Smooth muscle cell (in vitro differentiated cells): ENCODE measurements around the gene EEA1. TPM values are rescaled to one million over a fixed set of nuclear protein-coding genes. Genes with fewer than 3 reads are reported as not detected.

Experiments
- DNase-seq: peaks from one replicate; lab custom pipeline; 2025; ENCODE audit not compliant: unreplicated experiment; lab: John Stamatoyannopoulos, UW
- H2AFZ ChIP-seq: fragments of 200-600 bp; sonication (generic); 2 replicates; pipeline ENCODE4 v1.6.0; 2016; ENCODE audit warnings: antibody characterized with exemption, low read depth, mild to moderate bottlenecking
- H3F3A ChIP-seq: fragments of 200-600 bp; sonication (generic); 2 replicates; pipeline ENCODE4 v1.6.0; 2017; ENCODE audit warnings: antibody characterized with exemption, low read depth
- H3K27ac ChIP-seq: fragments of 200-600 bp; sonication (generic); 2 replicates; pipeline ENCODE4 v1.5.1; 2016; ENCODE audit warnings: low read depth, mild to moderate bottlenecking
- H3K27me3 ChIP-seq: fragments of 200-600 bp; sonication (generic); 2 replicates; pipeline ENCODE4 v1.6.1; 2016; ENCODE audit warnings: low read depth, mild to moderate bottlenecking
- H3K36me3 ChIP-seq: fragments of 200-600 bp; sonication (generic); 2 replicates; pipeline ENCODE4 v1.5.1; 2016; ENCODE audit warnings: low read depth
- H3K4me1 ChIP-seq: fragments of 200-600 bp; sonication (generic); 2 replicates; pipeline ENCODE4 v1.5.1; 2016; ENCODE audit warnings: low read depth
- H3K4me2 ChIP-seq: fragments of 200-600 bp; sonication (generic); 2 replicates; pipeline ENCODE4 v1.6.0; 2016; ENCODE audit warnings: mild to moderate bottlenecking
- H3K4me3 ChIP-seq: fragments of 200-600 bp; sonication (generic); 2 replicates; pipeline ENCODE4 v1.5.1; 2016; ENCODE audit warnings: mild to moderate bottlenecking
- H3K79me2 ChIP-seq: fragments of 200-600 bp; sonication (generic); 2 replicates; pipeline ENCODE4 v1.6.0; 2016; ENCODE audit warnings: low read depth, mild to moderate bottlenecking
- H3K9ac ChIP-seq: fragments of 200-600 bp; sonication (generic); 2 replicates; pipeline ENCODE4 v1.6.0; 2016; ENCODE audit warnings: low read depth
- H3K9me3 ChIP-seq: fragments of 200-600 bp; sonication (generic); replicated peaks from 2 replicates; pipeline ENCODE4 v1.5.1; 2016; ENCODE audit warnings: low read depth
- H4K20me1 ChIP-seq: fragments of 200-600 bp; sonication (generic); 2 replicates; pipeline ENCODE4 v1.6.0; 2016; ENCODE audit warnings: low read depth
- CTCF ChIP-seq: fragments of 200-600 bp; sonication (generic); IDR thresholded peaks from 2 replicates; pipeline ENCODE4 v1.5.1; 2017; ENCODE audit warnings: borderline replicate concordance, mild to moderate bottlenecking, antibody characterized with exemption; ENCODE audit not compliant: insufficient read depth, poor library complexity, severe bottlenecking
- WGBS: methylation state at CpG from one replicate; pipeline ENCODE4 v1.1.7; 2016; ENCODE audit warnings: low lambda C conversion rate; 5-methylcytosine and 5-hydroxymethylcytosine counted together
- polyA plus RNA-seq: library from polyadenylated mRNA; unstranded; fragments of >200 nt; fragmentation: Nextera tagmentation; extraction: Ambion mirVana; gene quantifications from 2 replicates; pipeline ENCODE4 v1.2.1, GENCODE V29; 2016
- total RNA-seq: library from RNA; depleted of rRNA; stranded (reverse); fragments of >200 nt; gene quantifications from 2 replicates; pipeline ENCODE4 v1.2.3, GENCODE V29; 2014

The EEA1 gene
- total and polyA plus RNA-seq, 2 experiments from 2014 or later, result 25.1 to 29.0 TPM

GRCh38 chr12:92810370-92810769 is 118.7 kb downstream of the EEA1 start:
- Histone ChIP-seq H3K27me3 (no peaks in the 10 kb centered on the region), H3K79me2 (no peaks in the 10 kb centered on the region), H3K4me2 (no peak overlapping the region), H3K9ac (no peak overlapping the region), H4K20me1 (no peaks in the 10 kb centered on the region), H3K4me1 (no peaks in the 10 kb centered on the region), H2AFZ (no peak overlapping the region), H3K4me3 (no peak overlapping the region), H3K36me3 (peaks cover 23% of the 10 kb centered on the region), H3K9me3 (peaks cover 4% of the 10 kb centered on the region), H3F3A (no peaks in the 10 kb centered on the region), H3K27ac (no peak overlapping the region)
- no peak for DNase-seq
- WGBS, result 98% methylated on average over 4 of the region's 4 CpGs
- TF ChIP-seq CTCF, result no peak

DNA sequence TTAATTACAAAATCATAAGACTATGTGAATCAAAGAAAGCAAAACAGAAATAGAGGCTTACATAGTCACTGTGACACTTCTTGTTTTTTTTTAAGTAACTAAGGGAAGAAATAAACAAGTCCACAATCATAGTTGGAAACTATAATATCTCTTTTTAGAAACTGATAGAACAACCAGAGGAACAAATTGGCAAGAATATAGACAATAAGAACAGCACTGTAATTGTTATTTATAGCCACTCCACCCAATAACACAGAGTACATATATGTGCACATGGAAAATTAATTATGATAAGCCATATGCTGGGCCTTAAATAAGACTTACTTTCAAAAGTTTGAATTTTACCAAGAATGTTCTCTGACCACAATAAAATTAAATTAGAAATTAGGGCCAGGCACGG is 125.2 kb downstream of the EEA1 start:
- H3K27me3 ChIP-seq, result no peaks in the 10 kb centered on the region
- no peak for DNase-seq
- H4K20me1 ChIP-seq, result no peaks in the 10 kb centered on the region
- H3K36me3 ChIP-seq, result peaks cover 22% of the 10 kb centered on the region
- no peaks in the 10 kb centered on the region for H3K4me1 ChIP-seq
- H3K4me3 ChIP-seq, result no peak overlapping the region
- H3F3A ChIP-seq, result no peaks in the 10 kb centered on the region
- no peak overlapping the region for H3K4me2 ChIP-seq
- H2AFZ ChIP-seq, result no peak overlapping the region
- WGBS, result 93% methylated on average over 1 of the region's 1 CpG
- TF ChIP-seq CTCF, result no peak
- no peak overlapping the region for H3K27ac ChIP-seq
- peaks cover 4% of the 10 kb centered on the region for H3K9me3 ChIP-seq
- H3K9ac ChIP-seq, result no peak overlapping the region
- H3K79me2 ChIP-seq, result no peaks in the 10 kb centered on the region

DNA sequence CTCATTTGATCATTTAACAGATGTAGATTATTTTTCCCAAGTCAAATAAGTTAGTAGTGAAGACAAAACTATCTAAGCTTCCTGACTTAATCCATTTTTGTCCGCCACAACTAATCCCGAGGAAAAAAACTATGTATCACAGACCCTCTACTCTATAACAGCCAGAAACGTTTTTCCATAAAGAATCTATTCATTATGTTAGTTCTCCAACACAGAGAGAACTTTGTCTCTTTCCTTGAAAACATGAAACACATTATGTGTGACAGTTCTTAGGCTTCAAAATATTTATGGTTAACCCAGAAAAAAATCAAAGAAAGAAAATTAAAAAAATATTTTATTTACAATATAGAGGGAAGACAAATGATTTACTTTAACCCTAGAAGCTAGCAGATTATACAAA is 126.2 kb downstream of the EEA1 start:
- no peak overlapping the region for H2AFZ ChIP-seq
- peaks cover 21% of the 10 kb centered on the region for H3K36me3 ChIP-seq
- H3K27ac ChIP-seq, result no peak overlapping the region
- no peak for TF ChIP-seq CTCF
- no peaks in the 10 kb centered on the region for H3F3A ChIP-seq
- peaks cover 4% of the 10 kb centered on the region for H3K9me3 ChIP-seq
- no peaks in the 10 kb centered on the region for H3K79me2 ChIP-seq
- no peaks in the 10 kb centered on the region for H3K4me1 ChIP-seq
- no peaks in the 10 kb centered on the region for H4K20me1 ChIP-seq
- no peak overlapping the region for H3K4me3 ChIP-seq
- no peaks in the 10 kb centered on the region for H3K27me3 ChIP-seq
- no peak overlapping the region for H3K4me2 ChIP-seq
- DNase-seq, result no peak
- H3K9ac ChIP-seq, result no peak overlapping the region
- 77% methylated on average over 3 of the region's 3 CpGs for WGBS

GRCh38 chr12:92796650-92797049 is 132.4 kb downstream of the EEA1 start:
- H3K4me3 ChIP-seq, result no peak overlapping the region
- no peaks in the 10 kb centered on the region for H4K20me1 ChIP-seq
- no peaks in the 10 kb centered on the region for H3F3A ChIP-seq
- TF ChIP-seq CTCF, result no peak
- H3K9ac ChIP-seq, result no peak overlapping the region
- H3K4me1 ChIP-seq, result no peaks in the 10 kb centered on the region
- no peak overlapping the region for H3K27ac ChIP-seq
- no peaks in the 10 kb centered on the region for H3K9me3 ChIP-seq
- H2AFZ ChIP-seq, result no peak overlapping the region
- no peaks in the 10 kb centered on the region for H3K27me3 ChIP-seq
- H3K36me3 ChIP-seq, result peaks cover 18% of the 10 kb centered on the region
- H3K4me2 ChIP-seq, result no peak overlapping the region
- DNase-seq, result no peak
- H3K79me2 ChIP-seq, result peaks cover 13% of the 10 kb centered on the region
